Measurements from ENCODE around the gene RHOBTB1. TPM values are rescaled to one million over a fixed set of nuclear protein-coding genes. Genes with fewer than 3 reads are reported as not detected.

RHOBTB1 gene
- total and polyA plus RNA-seq, 2 experiments from 2014 or later: 4.6 to 13.2 TPM

DNA sequence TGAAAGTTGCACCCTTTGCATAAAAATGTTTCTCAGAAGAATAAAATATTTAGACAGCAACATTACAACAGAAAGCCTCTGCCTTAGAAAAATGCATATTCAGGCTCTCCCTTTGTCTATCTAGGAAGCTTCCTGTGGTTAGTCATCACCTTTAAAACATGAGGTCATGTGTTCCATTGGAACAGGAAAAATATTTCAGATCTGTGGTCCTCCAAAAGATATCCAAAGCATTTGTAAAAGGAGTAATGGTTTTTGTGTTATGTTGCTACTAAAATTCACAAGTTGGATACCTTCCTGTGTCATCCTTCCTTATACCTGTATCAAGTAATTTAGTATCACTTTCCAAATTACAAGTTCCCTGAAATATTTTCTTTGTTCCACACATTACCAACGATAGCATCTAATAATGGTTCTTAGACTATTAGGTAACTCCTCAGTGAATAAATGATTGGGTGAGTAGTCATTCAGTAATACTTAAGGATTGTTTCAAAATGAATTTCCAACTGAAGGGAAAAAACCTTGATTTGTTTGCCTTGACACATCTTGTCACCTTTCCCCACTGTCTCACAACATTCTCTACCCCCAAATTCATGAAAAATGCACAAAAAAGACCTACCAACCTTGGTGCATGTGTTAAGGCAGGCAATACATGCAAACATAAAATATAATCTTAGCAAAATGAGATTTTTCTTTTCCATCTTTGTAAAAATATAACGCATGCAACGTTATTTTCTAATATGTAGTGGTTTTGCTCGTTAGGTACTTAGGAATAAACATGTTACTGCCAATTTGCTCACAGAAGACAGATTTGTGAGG, 19.7 kb upstream of the RHOBTB1 start (continued):
- TF ChIP-seq, protein P1, sequence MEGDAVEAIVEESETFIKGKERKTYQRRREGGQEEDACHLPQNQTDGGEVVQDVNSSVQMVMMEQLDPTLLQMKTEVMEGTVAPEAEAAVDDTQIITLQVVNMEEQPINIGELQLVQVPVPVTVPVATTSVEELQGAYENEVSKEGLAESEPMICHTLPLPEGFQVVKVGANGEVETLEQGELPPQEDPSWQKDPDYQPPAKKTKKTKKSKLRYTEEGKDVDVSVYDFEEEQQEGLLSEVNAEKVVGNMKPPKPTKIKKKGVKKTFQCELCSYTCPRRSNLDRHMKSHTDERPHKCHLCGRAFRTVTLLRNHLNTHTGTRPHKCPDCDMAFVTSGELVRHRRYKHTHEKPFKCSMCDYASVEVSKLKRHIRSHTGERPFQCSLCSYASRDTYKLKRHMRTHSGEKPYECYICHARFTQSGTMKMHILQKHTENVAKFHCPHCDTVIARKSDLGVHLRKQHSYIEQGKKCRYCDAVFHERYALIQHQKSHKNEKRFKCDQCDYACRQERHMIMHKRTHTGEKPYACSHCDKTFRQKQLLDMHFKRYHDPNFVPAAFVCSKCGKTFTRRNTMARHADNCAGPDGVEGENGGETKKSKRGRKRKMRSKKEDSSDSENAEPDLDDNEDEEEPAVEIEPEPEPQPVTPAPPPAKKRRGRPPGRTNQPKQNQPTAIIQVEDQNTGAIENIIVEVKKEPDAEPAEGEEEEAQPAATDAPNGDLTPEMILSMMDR (conservative IDR thresholded peaks at IDR 0.05; ENCODE audit: low read depth in 2 of 2): no peak
- no peak for TF ChIP-seq CREB1 (CRISPR knock-in tag; IDR thresholded peaks at IDR 0.05; ENCODE audit: low read depth)
- no peak for TF ChIP-seq EZH2 (IDR thresholded peaks at IDR 0.05; ENCODE audit: low read depth, unreplicated experiment)

DNA sequence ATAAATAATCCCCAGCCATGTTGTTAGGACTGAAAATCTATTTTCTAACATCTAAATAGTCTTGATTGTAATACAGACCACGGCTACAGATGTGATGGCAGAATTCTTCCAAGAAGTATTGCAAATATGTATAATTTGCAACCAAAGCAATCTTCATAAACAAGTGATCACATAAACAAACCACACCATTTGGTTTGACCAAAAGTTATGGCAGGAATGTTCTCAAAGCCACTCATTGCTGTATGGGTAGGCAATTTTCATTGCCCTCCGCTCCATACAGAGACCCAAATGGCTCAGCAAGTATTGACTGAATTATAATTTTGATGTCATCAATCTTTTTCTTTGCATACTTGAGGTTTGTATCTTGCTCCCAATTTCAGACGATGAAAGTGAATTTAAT, 19.0 kb upstream of the RHOBTB1 start:
- Histone ChIP-seq H3K9me2 (ENCODE audit: insufficient read depth) (no peaks in the 10 kb centered on the region), H3F3A (replicated peaks; ENCODE audit: low read depth) (no peaks in the 10 kb centered on the region), H3K4me1 (ENCODE audit: insufficient read depth) (peaks cover 15% of the 10 kb centered on the region), H3K36me3 (ENCODE audit: insufficient read depth) (no peaks in the 10 kb centered on the region), H2AFZ (no peak overlapping the region), H3K27ac (ENCODE audit: low read depth) (no peak overlapping the region), H4K20me1 (replicated peaks; ENCODE audit: insufficient read depth) (no peaks in the 10 kb centered on the region), H3K4me3 (no peak overlapping the region), H3K79me2 (replicated peaks; ENCODE audit: insufficient read depth) (no peaks in the 10 kb centered on the region), H3K4me2 (no peak overlapping the region), H3K27me3 (ENCODE audit: insufficient read depth) (no peaks in the 10 kb centered on the region)
- Mint-ChIP-seq H3K4me1 (peaks cover 24% of the 10 kb centered on the region), H3K36me3 (ENCODE audit: low read depth) (no peaks in the 10 kb centered on the region), H3K9me3 (no peaks in the 10 kb centered on the region), H3K27me3 (ENCODE audit: insufficient read depth, low read depth, poor library complexity) (no peaks in the 10 kb centered on the region), H3K4me3 (no peak overlapping the region), H3K27ac (no peak overlapping the region)
- no peak for ATAC-seq
- no peak for DNase-seq (ENCODE audit: low spot score)
- no peak for TF ChIP-seq STAT1 (IDR thresholded peaks at IDR 0.05; ENCODE audit: unreplicated experiment)
- no peak for TF ChIP-seq JUNB (IDR thresholded peaks at IDR 0.05; ENCODE audit: unreplicated experiment)
- TF ChIP-seq ZNF114 (CRISPR knock-in tag; IDR thresholded peaks at IDR 0.05): no peak
- TF ChIP-seq, protein P2, sequence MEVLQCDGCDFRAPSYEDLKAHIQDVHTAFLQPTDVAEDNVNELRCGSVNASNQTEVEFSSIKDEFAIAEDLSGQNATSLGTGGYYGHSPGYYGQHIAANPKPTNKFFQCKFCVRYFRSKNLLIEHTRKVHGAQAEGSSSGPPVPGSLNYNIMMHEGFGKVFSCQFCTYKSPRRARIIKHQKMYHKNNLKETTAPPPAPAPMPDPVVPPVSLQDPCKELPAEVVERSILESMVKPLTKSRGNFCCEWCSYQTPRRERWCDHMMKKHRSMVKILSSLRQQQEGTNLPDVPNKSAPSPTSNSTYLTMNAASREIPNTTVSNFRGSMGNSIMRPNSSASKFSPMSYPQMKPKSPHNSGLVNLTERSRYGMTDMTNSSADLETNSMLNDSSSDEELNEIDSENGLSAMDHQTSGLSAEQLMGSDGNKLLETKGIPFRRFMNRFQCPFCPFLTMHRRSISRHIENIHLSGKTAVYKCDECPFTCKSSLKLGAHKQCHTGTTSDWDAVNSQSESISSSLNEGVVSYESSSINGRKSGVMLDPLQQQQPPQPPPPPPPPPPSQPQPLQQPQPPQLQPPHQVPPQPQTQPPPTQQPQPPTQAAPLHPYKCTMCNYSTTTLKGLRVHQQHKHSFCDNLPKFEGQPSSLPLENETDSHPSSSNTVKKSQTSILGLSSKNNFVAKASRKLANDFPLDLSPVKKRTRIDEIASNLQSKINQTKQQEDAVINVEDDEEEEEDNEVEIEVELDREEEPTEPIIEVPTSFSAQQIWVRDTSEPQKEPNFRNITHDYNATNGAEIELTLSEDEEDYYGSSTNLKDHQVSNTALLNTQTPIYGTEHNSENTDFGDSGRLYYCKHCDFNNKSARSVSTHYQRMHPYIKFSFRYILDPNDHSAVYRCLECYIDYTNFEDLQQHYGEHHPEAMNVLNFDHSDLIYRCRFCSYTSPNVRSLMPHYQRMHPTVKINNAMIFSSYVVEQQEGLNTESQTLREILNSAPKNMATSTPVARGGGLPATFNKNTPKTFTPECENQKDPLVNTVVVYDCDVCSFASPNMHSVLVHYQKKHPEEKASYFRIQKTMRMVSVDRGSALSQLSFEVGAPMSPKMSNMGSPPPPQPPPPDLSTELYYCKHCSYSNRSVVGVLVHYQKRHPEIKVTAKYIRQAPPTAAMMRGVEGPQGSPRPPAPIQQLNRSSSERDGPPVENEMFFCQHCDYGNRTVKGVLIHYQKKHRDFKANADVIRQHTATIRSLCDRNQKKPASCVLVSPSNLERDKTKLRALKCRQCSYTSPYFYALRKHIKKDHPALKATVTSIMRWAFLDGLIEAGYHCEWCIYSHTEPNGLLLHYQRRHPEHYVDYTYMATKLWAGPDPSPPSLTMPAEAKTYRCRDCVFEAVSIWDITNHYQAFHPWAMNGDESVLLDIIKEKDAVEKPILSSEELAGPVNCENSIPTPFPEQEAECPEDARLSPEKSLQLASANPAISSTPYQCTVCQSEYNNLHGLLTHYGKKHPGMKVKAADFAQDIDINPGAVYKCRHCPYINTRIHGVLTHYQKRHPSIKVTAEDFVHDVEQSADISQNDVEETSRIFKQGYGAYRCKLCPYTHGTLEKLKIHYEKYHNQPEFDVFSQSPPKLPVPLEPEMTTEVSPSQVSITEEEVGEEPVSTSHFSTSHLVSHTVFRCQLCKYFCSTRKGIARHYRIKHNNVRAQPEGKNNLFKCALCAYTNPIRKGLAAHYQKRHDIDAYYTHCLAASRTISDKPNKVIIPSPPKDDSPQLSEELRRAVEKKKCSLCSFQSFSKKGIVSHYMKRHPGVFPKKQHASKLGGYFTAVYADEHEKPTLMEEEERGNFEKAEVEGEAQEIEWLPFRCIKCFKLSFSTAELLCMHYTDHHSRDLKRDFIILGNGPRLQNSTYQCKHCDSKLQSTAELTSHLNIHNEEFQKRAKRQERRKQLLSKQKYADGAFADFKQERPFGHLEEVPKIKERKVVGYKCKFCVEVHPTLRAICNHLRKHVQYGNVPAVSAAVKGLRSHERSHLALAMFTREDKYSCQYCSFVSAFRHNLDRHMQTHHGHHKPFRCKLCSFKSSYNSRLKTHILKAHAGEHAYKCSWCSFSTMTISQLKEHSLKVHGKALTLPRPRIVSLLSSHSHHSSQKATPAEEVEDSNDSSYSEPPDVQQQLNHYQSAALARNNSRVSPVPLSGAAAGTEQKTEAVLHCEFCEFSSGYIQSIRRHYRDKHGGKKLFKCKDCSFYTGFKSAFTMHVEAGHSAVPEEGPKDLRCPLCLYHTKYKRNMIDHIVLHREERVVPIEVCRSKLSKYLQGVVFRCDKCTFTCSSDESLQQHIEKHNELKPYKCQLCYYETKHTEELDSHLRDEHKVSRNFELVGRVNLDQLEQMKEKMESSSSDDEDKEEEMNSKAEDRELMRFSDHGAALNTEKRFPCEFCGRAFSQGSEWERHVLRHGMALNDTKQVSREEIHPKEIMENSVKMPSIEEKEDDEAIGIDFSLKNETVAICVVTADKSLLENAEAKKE (CRISPR knock-in tag; IDR thresholded peaks at IDR 0.05): no peak
- TF ChIP-seq ZNF331 (CRISPR knock-in tag; IDR thresholded peaks at IDR 0.05; ENCODE audit: low read depth): no peak
- no peak for TF ChIP-seq NANOG (IDR thresholded peaks at IDR 0.05; ENCODE audit: borderline replicate concordance)
- TF ChIP-seq, protein P3, sequence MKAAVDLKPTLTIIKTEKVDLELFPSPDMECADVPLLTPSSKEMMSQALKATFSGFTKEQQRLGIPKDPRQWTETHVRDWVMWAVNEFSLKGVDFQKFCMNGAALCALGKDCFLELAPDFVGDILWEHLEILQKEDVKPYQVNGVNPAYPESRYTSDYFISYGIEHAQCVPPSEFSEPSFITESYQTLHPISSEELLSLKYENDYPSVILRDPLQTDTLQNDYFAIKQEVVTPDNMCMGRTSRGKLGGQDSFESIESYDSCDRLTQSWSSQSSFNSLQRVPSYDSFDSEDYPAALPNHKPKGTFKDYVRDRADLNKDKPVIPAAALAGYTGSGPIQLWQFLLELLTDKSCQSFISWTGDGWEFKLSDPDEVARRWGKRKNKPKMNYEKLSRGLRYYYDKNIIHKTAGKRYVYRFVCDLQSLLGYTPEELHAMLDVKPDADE (IDR thresholded peaks at IDR 0.05): no peak
- TF ChIP-seq CREB1 (CRISPR knock-in tag; IDR thresholded peaks at IDR 0.05; ENCODE audit: low read depth): no peak
- TF ChIP-seq POLR2AphosphoS5 (IDR thresholded peaks at IDR 0.05; ENCODE audit: low read depth): no peak
- no peak for TF ChIP-seq EZH2 (IDR thresholded peaks at IDR 0.05; ENCODE audit: low read depth, unreplicated experiment)
- TF ChIP-seq, protein P1 (conservative IDR thresholded peaks at IDR 0.05; ENCODE audit: low read depth in 2 of 2): no peak
- no peak for TF ChIP-seq EZH2phosphoT487 (IDR thresholded peaks at IDR 0.05; ENCODE audit: unreplicated experiment)

Data from GM23338 (cell line).